ENCODE measurements around the gene LAGE3. TPM values are rescaled to one million over a fixed set of nuclear protein-coding genes. Genes with fewer than 3 reads are reported as not detected.
A peak's percentile ranks its signal among the peaks of the same experiment; 100 is the strongest.

The LAGE3 gene
- total and polyA plus RNA-seq, 10 of the 15 experiments (the other 5 are each of a cell fraction or from before 2014, with no cell fraction given), result 5.3 to 63.7 (median 19.7) TPM

DNA sequence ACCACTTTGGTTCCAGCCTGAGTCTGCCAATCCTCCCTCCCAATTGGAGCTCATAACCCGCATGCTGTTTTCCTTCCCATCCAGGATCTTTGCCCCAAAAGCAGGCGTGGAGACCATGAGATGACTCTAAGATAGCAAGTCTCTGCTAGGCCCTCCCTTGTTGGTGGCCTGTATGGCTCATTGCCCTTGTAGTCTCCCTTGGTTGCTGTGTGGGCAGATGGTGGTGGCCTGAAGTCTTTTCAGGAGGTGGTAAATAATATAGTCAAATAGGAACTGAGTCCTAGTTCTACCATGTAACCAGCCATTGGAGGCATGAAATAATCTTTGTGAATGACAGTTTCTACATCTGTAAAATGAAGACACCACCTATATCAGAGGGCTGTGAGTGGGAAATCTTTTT lies 49.4 kb downstream of the LAGE3 start (continued):
- TF ChIP-seq, protein P1, sequence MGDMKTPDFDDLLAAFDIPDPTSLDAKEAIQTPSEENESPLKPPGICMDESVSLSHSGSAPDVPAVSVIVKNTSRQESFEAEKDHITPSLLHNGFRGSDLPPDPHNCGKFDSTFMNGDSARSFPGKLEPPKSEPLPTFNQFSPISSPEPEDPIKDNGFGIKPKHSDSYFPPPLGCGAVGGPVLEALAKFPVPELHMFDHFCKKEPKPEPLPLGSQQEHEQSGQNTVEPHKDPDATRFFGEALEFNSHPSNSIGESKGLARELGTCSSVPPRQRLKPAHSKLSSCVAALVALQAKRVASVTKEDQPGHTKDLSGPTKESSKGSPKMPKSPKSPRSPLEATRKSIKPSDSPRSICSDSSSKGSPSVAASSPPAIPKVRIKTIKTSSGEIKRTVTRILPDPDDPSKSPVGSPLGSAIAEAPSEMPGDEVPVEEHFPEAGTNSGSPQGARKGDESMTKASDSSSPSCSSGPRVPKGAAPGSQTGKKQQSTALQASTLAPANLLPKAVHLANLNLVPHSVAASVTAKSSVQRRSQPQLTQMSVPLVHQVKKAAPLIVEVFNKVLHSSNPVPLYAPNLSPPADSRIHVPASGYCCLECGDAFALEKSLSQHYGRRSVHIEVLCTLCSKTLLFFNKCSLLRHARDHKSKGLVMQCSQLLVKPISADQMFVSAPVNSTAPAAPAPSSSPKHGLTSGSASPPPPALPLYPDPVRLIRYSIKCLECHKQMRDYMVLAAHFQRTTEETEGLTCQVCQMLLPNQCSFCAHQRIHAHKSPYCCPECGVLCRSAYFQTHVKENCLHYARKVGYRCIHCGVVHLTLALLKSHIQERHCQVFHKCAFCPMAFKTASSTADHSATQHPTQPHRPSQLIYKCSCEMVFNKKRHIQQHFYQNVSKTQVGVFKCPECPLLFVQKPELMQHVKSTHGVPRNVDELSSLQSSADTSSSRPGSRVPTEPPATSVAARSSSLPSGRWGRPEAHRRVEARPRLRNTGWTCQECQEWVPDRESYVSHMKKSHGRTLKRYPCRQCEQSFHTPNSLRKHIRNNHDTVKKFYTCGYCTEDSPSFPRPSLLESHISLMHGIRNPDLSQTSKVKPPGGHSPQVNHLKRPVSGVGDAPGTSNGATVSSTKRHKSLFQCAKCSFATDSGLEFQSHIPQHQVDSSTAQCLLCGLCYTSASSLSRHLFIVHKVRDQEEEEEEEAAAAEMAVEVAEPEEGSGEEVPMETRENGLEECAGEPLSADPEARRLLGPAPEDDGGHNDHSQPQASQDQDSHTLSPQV (IDR thresholded peaks at IDR 0.05), result no peak
- TF ChIP-seq NR2C2 (IDR thresholded peaks at IDR 0.05; ENCODE audit: borderline replicate concordance, control insufficient read depth, insufficient read length, low read depth) (no peak), BMI1 (IDR thresholded peaks at IDR 0.05; ENCODE audit: borderline replicate concordance) (no peak), ZNF217 (IDR thresholded peaks at IDR 0.05) (no peak)

DNA sequence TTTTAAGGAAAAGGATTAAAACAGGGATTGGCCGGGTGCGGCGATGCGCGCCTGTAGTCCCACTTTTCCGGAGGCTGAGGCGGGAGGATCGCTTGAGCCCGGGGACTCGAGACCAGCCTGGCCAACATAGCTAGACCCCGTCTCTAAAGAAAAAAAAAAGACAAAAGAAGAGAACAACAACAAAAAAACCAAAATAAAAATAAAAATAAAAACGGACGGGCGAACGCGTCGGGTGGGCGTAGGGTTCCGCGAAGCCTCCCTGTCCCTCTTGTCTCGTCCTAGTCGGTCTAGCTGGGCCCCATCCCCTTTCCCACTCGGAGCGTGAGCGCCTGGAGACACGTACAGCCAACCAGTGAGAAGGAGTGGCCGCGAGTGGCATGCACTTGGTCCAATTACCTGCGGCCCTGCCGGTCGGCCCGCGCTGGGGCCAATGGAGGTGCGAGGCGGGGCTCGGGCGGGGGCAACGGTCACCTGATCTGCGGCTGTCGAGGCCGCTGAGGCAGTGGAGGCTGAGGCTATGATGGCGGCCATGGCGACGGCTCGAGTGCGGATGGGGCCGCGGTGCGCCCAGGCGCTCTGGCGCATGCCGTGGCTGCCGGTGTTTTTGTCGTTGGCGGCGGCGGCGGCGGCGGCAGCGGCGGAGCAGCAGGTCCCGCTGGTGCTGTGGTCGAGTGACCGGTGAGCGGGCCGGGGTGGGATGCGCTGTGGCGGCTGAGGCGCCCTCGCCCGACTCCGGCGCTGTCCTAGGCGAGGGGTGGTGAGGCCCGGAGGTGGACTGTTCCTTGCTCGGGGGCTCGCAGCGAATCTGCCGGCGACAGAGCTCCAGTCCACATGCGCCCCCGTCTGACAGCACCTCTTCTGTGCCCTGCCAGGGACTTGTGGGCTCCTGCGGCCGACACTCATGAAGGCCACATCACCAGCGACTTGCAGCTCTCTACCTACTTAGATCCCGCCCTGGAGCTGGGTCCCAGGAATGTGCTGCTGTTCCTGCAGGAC lies 50.6 kb downstream of the LAGE3 start, which contains the start of gene ATP6AP1:
TSS of gene ATP6AP1 (plus strand) at position 502 of the 996 bp plus-strand sequence. CDS start at position 518, 16 bp downstream.
- ChIA-PET POLR2A (interaction anchor here (0.6 to 4.1 kb wide), 11 partner anchors 10 to 331 kb away, joined by 3 to 32 read pairs (median 4); partner anchors contain the start of genes MECP2, RPL10, SLC10A3 and TAFAZZIN), SMC1A (ENCODE audit: uncharacterized antibody, unreplicated experiment) (interaction anchor here (0.7 to 1.3 kb wide), 5 partner anchors 11 to 99 kb away, joined by 3 to 4 read pairs (median 3); partner anchors contain the start of gene SLC10A3), CTCF (interaction anchor here (1.3 to 2.3 kb wide), 3 partner anchors 9 to 55 kb away, joined by 3 to 12 read pairs (median 5); partner anchors contain the start of gene RPL10), RAD21 (ENCODE audit: unreplicated experiment) (interaction anchor here (0.6 to 2.0 kb wide), 4 partner anchors 16 to 55 kb away, joined by 3 to 9 read pairs (median 4); partner anchors contain the start of genes RPL10 and TAFAZZIN)
- H3K9ac ChIP-seq (ENCODE audit: control insufficient read depth, insufficient read depth, low read length), result peak within 1 kb of the TSS; percentile 24; the same call in 1 of the 2 replicates
- H4K20me1 ChIP-seq (ENCODE audit: control insufficient read depth, insufficient read depth), result no peaks in the 10 kb centered on the region
- peak within 1 kb of the TSS; percentile 73 for H3K4me3 ChIP-seq
- no peaks in the 10 kb centered on the region for H3K27me3 ChIP-seq (replicated peaks in 1 of 2; ENCODE audit: control insufficient read depth in 2 of 2, insufficient read depth in 2 of 2, low read length in 1 of 2)
- peak; percentile 99 for ATAC-seq
- intact Hi-C loops (cut with micrococcal nuclease; ENCODE audit: unreplicated experiment), result loop anchor here (10.0 kb wide), 1 partner anchor 54 kb away; the partner anchor contains the start of genes EMD and FLNA
- DNase-seq (ENCODE audit: low read depth, low spot score), result peak; percentile 73
- H3K36me3 ChIP-seq (ENCODE audit: control insufficient read depth in 2 of 2, insufficient read depth in 2 of 2, low read length in 1 of 2), result peaks cover 0 to 2% of the 10 kb centered on the region in 2 experiments; a peak in 1 of 4 replicates
- H3K9me3 ChIP-seq (replicated peaks; ENCODE audit: control insufficient read depth, insufficient read depth, low read length), result no peaks in the 10 kb centered on the region
- no peaks in the 10 kb centered on the region for H3K4me1 ChIP-seq (ENCODE audit: control insufficient read depth, insufficient read depth, low read length)
- 0 out of 2 replicates have a peak within 1 kb of the TSS, but pooled peaks have one; percentile 4 for H3K27ac ChIP-seq (ENCODE audit: control insufficient read depth, insufficient read depth)
- no TSS peak for BruUV-seq (replicated peaks)
- H3K4me2 ChIP-seq (ENCODE audit: control insufficient read depth, insufficient read depth), result peak within 1 kb of the TSS; percentile 71
- WGBS (ENCODE audit: insufficient coverage, insufficient replicate concordance, low lambda C conversion rate, missing lambda C conversion rate), result 31% methylated on average over 85 of the region's 87 CpGs
- peak; percentile 27 for FAIRE-seq
- peak within 1 kb of the TSS; percentile 28 for H2AFZ ChIP-seq (ENCODE audit: control insufficient read depth, low read depth, low read length)
- H3K79me2 ChIP-seq (ENCODE audit: control insufficient read depth, insufficient read depth, low read length), result peaks cover 12% of the 10 kb centered on the region
- in situ Hi-C loops (cut with MboI), result no loop called here
- TF ChIP-seq KDM1A (IDR thresholded peaks at IDR 0.05; ENCODE audit: borderline replicate concordance) (no peak), CHD2 (IDR thresholded peaks at IDR 0.05; ENCODE audit: borderline replicate concordance, low read depth, low read length) (peak; percentile 89), HDAC6 (IDR thresholded peaks at IDR 0.05; ENCODE audit: unreplicated experiment) (no peak), SUPT20H (IDR thresholded peaks at IDR 0.05; ENCODE audit: borderline replicate concordance, control insufficient read depth, low read depth, low read length) (no peak), SIX5 (IDR thresholded peaks at IDR 0.05; ENCODE audit: low read depth, low read length, severe bottlenecking) (no peak), NR2C1 (IDR thresholded peaks at IDR 0.05) (0 out of 2 replicates have a peak, but pooled peaks have one; percentile 8), POLR2AphosphoS2 (IDR thresholded peaks at IDR 0.05; ENCODE audit: low read depth, low read length) (no peak), CBX5 (IDR thresholded peaks at IDR 0.05; ENCODE audit: low read depth) (no peak)

Measured in GM12878 (cell line).